RPMI8226 (cell line): ENCODE results near the gene BBS2.
"Not testable (repeated sequence)": the region's sequence is repeated elsewhere in the genome, so short reads cannot be mapped to it uniquely, and the experiment has no call there.

Source experiments
- DNase-seq: peaks from one replicate; pipeline ENCODE4 v3.0.0-alpha.2; 2015

The BBS2 gene

DNA sequence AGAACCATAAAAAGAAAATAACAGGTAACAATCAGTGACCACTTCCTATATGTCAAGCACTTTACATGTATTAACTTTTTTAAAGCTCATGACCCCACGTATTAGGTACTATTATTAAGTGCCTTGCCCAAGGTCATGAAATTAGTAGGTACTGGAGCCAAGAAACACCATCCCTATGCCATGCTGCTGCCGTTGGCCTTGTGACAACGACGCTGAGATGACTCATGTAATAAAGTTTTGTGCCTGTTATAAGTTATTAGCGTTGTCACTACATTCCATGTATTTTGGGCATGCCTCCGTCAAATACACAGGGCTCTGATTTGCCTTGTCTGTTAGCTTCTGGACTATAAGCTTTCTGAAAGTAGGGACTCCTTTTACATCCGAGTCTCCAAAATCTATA, 1.4 kb downstream of the BBS2 start:
- no peak for DNase-seq

DNA sequence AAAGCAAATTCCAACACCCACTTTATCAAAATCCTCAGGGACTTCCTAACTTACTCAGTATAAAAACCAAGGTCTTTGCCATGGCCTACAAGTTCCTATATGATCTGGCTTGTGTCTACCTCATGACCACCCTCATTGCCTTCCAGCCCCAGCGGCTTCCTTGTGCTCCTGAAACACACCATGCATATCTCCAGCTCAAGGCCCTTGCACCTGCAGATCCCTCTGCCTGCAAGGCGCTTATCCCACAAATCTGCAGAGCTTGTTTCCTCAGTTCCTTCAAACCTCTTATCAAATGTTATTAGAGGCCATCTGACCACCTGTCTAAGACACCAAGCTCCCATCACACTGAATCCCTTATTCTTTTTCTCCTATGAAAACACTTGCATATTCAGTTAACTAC, 2.6 kb downstream of the BBS2 start:
- DNase-seq: no peak

DNA sequence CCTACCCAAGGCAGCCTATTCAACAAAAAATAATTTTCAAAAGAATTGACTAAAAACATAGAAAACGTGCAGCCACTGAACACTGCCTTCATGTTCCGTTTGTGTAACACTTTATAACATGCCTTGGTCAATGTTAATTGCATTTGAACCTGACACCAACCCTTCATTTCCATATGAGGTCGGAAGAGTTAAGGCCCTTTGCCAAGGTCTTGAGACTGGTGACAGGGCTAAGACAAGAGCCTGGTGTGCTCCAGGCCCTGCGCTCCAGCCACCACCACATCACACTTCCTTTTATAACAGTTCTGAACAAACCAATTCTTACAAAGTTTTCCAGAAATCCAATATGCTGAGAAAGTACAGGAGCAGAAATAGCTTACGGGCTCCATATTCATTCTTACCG, 4.2 kb downstream of the BBS2 start:
- no peak for DNase-seq

DNA sequence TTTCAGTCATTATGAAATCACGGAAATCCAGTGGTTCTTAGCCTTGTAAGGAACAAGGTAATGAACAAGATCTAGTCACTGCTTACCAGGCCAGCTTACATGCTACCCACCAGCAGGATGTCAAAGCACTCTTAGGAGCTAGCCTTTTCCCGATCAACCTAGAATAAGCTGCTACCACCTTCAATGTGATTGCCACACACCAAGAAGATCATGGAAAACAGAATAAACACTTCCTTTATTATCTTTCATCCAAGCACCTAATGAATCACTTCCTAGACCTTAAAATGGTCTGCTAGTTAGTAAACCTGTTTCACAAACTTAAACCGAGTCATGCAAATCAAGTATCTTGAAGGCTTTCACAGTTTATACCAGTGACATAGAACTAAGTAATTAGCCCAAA, 5.0 kb downstream of the BBS2 start:
- no peak for DNase-seq

DNA sequence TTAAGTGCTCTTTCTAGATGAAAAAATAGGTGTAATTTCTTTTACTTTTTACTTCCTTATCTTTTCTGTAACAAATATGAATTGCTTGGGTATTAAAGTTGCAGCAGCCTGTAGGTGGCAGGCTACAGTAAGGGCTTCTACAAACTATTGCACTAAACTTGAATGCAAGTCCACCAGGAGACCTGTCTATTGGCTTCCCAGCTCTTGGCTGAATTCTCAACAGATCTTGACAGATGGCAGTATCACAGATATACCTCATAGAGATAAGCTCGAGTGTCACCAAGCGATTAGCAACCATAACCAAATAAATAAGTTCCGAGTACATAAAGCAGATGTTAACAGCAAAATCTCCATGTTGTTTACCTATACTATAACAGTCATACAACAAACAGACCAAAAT, 5.9 kb downstream of the BBS2 start:
- DNase-seq: peak; percentile 76

DNA sequence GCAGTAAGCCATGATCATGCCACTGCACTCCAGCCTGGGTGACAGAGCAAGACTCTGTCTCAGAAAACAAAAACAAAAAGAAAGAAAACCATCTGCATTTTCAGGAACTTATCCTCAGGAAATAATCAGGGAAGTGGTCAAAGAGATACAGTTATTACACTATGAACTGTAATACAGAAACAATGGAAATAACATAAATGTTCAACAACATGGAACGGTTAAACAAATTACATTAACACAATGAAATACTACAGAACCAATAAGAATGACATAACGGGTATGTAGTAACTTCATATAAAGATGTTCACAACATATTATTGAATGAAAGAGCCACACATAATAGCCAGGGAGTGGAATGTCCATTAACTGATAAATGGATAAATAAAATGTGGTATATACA, 6.7 kb downstream of the BBS2 start:
- DNase-seq: no peak

DNA sequence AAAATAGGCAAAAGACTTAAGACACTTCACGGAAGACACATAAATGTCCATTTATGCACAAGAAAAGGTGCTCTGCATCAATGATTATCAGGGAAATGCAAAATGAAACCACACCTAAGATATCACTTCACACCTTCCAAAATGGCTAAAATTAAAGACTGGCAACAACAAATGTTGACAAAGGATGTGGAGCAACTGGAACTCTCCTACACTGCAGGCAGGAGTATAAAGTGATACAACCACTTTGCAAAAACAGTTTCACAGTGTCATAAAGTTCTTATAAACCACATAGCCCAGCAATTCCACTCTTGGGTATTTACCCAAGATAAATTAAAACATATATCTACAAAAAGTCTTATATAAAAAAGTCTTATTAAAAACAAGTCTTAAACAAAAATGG, 7.8 kb downstream of the BBS2 start:
- no peak for DNase-seq

DNA sequence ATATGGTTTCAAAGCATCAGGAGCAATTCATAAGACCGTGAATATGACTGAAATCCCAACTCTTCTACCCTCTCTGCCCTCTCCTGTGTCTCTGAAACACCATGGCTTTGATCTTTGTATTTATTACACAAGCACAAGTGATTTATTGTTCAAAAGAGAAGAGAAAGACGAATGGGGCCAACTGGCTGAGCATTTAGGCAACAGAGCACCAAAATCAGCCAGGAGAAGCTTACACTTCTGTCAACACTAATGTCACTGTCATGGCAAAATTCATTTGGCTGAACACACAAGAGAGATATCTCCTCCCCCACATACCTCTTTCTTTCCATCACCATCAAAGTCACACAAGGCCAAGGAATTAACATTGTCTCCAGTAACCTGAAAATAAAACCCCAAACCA, 9.3 kb downstream of the BBS2 start:
- DNase-seq: no peak

DNA sequence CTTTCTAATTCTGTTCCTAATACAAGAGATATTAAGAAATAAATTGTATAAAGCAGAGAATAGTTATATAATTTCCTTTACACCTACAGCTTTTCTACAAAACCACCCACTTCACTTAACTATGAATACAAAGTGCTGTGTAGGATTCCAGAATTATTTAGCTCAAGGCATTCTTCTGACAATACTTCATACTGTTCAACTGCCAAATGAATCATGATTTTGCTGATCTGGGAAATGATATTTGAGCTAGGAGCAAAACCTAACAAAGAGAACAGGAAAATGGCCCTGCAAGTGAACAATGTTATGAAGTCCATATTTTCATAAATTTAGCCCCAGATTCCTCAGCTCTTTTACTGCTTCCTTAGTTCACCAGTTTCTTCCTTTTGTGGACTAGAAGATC, 12.9 kb downstream of the BBS2 start:
- DNase-seq: no peak

DNA sequence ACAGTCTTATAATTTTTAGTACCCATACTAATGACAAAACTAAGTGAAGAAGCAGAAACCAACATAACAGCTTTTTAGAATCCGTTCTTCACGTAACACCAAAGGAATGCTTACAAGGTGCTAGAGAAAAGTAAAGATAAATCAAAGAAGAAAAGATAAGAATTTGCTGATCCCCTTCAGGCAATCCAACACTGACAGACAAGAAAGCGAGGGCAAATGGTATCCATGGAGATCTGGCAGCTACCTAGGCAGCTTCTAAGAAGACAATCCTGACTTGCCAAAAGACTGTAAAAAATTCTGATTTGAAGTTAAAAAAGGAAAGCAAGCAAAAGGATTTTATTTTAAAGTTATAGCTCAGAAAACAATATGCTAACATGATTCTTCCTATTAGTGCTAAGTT, 14.6 kb downstream of the BBS2 start:
- DNase-seq: no peak

DNA sequence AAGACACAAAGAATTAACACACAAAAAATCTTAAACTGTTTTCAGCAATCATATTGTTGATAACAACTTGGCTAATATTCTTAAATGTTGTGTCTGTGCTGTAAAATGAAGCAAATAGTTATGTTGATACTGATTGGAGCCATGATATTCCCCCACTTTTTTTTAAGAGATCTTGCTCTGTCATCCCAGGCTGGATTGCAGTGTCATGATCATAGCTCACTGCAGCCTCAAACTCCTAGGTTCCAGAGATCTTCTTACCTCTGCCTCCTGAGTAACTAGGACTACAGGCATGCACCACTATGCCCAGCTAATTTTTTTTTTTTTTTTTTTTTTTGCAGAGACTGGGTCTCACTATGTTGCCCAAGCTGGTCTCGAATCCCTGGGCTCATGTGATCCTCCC, 26.0 kb downstream of the BBS2 start:
- no peak for DNase-seq

DNA sequence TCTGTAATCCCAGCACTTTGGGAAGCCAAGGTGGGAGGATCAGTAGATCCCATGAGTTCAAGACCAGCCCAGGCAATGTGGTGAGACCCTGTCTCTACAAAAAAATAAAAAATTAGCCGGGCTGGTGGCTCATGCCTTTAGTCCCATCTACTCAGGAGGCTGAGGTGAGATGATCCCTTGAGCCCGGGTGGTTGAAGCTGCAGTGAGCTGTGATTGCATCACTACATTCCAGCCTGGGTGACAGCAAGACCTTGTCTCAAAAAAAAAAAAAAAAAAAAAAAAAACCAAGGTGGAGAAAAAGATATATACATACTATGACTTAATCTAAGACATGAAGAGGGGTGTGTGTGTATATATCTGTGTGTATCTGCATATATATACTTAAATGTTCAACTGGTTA, 26.7 kb downstream of the BBS2 start:
- no peak for DNase-seq

DNA sequence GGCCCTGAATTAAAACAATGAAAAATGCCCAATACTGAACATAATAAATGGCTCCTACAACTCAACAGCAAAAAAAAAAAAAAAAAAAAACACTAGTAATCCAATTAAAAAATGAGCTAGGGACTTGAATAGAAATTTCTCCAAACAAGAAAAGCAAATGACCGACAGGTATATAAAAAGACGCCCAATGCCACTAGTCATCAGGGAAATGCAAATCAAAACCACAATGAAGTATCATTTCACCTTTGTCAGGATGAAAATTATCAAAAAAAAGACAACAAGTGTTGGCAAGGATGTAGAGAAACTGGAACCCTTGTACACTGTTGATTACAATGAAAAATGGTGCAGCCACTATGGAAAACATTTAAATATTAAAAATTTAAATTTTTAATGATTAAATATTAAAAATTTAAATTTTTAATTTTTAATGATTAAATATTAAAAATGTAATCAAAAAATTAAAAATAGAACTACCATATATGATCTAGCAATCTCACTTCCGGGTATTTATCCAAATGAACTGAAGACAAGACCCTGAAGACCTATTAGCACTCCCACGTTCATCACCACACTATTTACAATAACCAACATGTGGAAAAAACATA, 28.1 kb downstream of the BBS2 start:
- DNase-seq: no peak

DNA sequence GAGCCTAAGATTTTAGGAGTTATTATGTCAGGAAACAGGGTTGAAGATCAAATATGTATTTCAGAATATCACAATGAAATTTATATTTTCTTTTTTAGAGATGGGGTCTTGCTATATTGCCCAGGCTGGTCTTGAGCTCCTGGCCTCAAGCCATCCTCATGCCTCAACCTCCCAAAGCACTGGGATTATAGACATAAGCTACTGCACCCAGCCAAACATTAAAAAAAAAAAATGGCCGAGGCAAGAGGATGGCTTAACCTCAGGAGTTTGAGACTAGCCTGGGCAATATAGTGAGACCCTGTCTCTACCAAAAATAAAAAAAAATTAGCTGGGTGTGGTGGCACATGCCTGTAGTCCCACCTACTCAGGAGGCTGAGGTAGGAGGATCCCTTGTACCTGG, 31.0 kb downstream of the BBS2 start:
- not testable (repeated sequence) for DNase-seq

DNA sequence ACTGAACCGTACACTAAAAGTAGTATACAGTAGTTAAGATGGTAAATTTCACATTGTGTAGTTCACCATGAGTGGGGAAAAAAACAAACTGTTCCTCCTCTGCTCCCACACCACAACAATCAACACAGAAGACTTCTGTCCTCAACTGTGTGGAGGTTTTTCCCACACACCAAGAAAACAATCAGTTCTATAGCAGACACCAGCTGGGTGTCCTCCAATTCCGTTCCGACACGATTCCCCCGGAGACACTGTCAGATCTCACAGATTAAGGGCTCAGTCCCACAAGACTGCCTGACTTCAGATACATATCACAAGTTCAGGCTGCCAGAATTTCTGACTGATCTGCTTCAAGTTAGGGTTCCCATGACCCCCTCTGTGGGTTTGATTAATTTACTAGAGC, 31.8 kb downstream of the BBS2 start:
- DNase-seq: no peak

DNA sequence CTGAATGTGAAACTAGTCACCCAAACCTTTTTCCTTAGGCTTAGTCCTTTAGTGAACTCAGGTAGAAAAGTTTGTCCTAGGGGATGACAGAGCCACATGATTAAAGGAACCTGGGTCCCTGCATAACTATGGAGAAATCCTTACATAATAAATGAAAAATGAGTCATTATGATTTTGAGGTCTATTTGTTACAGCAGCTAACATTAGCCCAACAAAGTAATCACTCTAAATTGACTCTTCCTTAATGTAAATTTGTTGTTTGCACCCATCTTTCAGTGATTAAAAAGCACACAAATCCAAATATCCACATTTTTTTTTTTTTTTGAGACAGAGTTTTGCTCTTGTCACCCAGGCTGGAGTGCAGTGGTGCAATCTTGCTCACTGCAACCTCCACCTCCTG, 36.4 kb downstream of the BBS2 start:
- DNase-seq: no peak

DNA sequence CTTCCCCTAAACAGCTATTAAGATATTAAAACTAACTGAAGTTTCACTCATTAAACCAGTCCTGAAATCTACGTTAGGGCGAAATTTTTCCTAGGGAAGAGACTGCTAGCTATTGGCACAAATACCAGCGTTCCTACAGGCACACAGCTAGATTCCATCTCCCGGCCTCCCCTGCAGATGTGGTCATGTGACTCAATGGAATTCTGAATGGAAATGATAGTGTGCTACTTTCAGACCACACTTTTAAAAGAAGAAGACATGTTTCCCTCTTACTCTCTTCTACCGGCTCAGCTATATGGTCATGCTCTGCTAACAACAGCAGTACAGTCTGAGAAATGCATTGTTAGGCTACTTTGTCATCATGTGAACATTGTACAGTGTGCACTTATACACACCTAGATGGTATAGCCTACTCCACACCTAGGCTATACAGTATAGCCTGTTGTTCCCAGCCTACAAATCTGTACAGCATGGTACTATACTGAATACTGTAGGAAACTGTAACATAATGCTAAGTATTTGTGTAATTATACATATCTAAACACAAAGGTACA, 37.1 kb downstream of the BBS2 start:
- DNase-seq: no peak

DNA sequence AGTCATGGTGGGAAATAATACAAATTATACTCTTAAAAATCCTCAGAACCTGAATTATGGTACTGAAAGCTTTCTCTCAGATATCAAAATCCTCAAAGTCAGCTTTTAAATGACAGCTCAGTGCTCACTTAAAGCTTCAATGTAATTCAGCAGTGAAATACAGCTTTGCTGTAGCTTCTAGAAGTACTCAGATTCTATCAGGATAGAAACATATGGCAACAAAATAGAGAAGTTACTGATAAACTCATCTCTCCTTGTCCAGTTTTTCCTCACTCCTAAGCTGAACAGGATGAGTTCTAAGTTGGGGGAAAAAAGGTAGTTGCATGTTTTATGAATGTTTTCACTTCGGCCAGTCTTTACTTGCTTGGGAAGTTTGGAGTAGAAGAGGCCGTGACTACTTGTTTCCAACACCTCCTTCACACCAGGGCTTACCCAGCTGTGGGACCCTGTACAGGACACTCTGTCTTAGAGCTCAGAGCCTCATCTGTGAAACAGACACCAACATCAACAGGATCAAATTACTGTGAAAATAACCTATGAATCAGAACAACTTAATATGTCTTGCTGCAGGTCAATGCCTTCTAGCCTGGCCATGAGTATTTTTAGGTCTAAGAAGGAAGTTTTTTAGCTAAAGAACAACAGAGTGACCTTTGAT, 38.2 kb downstream of the BBS2 start:
- no peak for DNase-seq

DNA sequence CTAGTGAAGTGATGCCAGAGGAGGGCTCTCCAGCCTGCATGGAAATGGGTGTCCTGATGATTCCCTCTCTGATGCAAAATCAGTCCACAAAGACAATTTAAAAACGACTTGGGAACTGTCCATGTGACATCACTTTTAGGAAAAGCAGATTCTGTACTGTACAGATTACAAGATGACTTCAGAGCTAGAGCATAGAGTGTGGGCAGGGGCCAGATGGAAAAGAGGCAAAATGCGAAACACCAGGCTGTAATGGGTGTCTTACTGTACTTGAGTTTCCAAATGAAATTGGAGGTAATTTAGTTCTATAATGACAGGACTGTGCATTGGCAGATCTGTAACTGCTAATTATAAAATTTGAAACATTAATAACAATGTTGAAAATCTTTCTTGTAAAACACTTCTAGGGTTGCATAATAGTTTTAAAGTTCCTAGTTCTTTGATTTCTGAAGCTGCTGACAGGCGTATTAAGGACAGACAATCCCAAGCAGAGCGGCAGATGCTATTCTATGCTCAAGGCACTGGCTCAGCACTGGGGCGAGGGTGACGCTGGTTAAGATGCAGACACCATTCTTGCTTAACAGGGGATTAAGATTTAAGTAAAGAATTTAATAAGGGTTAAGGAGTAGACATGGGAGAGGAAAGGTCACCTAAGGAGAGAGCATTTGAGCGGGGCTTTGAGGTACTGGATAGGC, 38.9 kb downstream of the BBS2 start:
- DNase-seq: no peak

DNA sequence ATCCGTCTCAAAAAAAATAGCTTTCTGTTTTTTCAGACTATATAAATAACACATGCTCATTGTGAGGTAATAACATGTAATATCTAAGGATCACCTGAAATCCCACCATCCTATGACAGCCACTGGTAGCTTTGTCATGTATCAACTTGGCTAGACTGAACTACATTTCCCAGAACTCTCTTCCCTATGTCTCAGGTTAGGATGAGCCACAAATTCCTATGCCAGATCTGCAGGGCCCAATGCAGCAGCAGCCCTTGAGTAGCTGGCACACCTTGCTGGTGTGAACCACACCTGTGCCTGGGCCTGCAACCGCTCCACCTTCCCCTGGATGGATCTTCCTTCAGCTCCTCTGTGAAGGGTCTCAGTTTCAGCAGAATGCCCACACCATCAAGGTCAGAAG, 40.4 kb downstream of the BBS2 start:
- DNase-seq: no peak

DNA sequence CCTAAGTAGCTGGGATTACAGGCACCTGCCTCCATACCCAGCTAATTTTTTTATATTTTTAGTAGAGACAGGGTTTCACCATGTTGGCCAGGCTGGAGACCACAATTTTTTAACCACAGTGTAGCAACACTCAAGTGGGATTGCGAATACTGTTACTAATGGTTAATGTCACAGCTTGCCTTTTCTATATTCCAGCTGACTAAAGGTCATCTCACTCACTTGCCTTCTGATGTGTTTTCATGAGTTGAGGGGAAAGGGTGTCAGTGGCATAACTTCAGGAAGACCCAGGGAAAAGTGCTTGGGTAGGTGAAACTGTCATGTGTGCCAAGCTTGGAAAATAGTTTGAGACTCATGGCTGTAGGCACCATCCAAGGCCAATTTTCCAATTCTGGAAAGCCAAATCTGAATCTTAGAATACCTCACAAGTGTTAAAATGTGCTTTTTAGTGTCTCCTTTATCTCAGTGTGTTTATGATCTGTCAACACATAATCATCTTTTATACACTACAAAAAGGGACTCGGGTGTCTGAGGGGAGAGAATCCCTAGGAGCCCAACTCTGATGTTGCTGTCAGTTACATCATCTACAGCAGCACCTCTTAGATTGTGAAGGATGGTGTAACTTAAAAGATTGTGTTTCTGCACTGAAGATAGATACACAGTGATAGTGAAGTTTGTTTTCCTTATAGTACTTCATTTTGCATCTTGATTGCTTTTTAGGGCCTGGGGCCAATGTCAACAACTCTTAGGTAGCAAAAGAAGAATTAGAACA, 41.4 kb downstream of the BBS2 start:
- no peak for DNase-seq

DNA sequence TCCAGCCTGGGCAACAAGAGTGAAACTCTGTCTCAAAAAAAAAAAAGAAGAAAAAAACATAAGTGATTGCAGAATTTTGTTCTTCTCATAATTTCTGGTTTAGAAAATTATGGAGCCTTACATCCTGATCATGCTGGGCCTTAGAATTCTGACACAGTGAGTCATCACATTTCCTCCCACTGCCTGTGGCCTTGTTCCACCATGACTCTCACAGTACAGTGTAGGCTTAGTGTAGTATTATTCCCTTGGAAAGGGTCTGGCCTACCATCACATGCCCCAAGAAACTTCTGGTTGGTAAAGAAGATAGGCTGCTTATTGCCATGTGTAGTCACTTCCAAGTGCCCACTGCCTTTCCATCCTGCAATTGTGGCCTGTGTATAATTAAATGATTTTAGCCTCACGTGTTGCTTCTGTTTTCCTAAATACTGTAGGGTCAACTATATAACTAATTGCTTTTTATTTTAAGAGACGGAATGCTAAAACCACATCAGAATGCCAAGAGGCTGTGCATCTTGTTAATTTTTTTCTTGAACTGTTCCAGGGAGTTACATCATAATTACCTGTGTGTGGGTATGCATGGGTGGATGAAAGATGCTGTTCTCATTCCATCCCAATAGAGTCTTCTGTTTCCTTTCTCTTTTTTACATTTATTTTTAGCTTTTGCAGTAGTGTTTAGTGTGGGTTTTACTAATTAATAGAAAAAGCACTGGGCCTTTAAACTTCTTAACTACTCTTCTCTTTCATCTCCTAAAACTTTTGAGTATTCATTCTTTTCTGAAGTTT, 42.5 kb downstream of the BBS2 start:
- no peak for DNase-seq

DNA sequence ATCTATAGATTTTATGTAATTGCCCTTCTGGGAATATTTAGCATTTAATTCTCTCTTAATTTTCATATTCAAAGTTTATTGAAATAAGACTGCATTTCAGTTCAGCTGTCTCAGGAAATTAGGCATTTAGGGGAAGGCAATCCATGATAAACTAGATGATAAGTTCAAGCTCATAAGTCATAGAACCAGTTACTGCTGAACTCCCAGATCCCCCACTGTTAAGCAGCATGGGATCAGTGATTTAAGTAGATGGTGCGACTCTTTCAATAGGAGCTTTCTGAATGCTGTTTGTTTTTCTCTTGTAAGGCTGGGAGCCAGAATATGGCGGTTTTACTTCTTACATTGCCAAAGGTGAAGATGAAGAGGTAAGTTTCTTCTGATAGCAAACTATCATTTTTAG, 44.6 kb downstream of the BBS2 start:
- DNase-seq: no peak
